Stimulated activated CD4-positive, alpha-beta T cell treated with anti-CD3 and anti-CD28 coated beads, Interleukin-4, amount 100 ng/mL, for 1 hour (primary cell): ENCODE data around the gene AMPH.

Experiments
- DNase-seq: peaks from one replicate; pipeline ENCODE4 v3.0.0-alpha.2; 2020

AMPH gene

DNA sequence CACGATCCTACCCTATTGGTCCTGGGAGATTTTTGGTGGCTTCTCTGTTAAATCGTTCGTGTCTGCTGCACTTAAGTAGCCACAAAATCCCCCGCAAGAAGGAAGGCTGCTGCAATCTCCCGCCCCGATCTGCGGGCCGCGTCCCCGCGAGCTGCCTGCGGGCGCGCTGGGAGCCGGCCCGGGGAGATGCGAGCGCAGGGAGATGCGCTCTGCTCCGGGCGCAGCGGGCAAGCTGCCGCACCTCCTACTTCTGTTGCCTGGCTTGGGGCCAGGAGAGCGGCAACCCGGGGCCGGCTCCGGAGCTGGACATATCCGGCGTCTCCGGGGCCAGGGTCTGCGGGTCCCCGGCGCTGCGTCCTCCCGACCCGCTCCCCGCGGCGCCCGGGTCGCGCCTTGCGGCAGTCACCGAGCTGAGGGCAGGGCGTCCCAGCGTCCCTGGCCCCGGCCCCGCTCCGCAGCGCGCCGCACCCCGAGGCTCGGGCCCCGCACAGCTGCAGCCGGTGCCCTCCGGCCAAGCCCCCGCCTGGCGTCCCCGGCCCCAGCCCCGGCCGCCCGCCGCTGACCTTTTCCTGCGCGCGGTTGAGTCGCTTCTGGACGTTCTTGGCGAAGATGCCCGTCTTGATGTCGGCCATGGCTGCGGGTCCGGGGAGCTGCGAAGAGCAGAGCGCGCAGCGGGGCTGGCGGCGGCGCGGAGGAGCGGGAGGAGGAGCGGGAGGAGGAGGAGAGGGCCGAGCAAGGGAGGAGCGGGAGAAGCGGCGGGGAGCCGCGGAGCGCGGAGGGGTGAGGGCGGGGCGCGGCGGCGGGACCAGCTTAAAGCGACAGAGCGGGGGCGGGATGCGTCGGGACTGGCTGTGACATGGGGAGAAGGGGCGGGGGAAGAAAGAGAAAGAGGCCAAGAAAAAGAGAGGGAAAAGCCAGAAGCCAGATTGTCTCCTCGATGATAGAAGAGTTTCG lies at the start of gene AMPH:
Gene AMPH (minus strand): TSS at position 654 of the 954 bp plus-strand sequence. CDS start 22 bp downstream, at position 632.
- DNase-seq, result peak; percentile 22

DNA sequence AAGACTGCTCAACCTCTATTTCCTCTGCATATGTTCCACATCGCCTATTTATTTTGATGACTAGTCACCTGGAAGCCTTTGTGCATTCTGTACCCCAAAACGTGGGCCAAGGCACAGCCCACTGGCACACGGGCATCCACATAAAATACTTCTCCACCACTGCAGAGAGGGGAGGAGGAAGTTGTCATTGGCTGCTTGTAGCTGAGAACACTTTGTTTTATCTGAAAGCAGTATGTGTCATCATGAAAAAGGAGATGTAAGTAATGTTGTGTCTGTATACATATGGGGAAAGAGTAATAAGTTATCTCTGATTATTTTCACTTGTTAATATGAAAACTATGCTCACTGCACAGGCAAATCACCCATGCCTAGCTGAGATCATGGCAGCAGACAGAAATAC lies 48.2 kb upstream of the AMPH start:
- no peak for DNase-seq

DNA sequence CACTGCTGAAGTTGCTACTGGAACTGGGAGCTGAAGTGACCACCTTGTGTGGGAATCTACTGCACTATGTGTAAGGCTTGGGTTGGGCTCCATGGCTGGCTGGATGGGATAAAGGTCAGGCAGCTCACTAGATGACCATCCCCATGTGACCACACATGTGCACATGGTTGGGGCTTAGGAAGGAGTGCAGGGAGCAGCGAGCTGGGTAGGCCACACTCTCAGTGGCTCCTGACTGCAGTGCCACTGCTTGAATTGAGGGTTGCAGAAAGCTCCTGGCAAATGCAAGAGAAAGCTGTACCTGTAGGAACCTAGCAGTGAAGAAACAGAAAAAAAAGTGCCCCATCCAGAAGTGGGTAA lies 47.5 kb upstream of the AMPH start:
- no peak for DNase-seq

DNA sequence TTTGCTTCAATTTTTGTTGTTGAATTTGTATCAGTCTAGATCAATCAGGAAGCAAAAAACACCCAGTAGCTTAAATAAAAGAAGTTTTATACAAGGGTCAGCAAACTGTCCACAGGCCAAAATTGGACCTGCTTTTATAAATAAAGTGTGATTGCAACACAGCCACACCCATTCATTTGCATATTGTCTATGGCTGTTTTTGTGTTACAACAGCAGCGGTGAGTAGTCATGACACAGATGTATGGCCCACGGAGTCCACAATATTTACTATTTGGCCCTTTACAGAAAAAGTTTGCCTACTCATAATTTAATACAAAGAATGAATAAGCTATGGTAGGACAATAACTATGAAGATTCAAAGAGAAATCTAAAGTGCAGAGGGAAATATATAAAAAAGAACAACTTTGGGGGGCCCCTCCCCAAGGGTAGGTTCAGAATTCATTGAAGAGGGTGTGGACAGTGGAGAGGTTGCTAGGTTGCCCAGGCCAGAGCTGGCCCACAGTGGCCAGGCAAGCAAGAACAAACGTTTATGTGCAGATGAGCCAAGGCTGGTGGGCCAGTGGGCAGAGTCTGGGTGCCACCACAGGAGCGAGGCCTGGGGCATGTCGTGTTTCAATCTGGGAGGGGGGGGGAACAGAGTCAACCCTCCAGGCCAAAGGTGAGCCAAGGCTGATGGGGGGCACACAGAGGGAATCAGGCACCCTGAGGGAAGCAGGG lies 47.0 kb upstream of the AMPH start:
- no peak for DNase-seq

DNA sequence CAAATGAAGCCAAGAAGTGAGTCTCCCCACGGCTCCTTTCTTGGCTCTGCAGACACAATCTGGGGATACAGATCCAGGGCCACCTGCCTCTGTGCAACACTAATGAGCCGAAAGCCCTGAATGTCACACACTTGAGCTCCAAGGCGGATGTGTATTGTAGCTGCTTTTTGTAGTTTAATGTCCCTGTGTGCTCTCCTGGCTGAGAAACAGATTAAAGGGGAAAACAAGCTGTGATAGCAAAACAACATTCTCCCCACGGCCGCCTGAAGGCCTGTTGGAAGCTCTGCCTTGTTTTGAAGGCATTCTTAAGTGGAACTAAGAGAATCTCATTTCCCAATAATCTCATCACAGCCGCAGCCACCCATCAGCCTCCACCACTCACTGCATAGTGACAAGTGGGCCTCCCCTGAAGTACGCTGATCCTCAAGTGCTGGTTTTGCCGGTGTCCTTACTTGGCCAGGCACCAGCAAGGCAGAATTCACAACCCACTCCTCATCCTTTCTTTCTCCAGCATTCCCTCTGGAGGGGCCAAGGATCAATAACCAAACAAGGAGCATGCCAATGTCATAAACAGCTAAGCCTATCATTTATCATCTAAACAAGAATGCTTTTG lies 44.4 kb upstream of the AMPH start:
- DNase-seq, result no peak

DNA sequence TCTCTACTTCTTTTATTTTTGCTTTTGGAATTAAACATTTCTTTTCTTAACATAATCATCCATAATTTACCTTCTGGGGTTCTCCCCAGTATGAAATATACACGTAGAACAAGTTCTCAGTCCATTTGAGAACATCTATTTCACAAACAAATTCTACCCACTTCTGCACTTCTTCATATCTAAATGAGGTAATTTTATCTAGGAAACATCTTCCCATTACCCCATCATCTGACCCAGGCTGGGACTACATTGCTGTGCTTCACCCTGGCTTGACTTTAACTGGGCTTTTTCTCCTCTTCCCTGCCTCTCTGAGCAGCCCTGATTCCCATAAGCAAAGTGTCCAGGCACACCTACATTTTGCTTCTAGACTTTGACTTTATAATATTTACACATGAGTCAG lies 43.3 kb upstream of the AMPH start:
- DNase-seq, result no peak

DNA sequence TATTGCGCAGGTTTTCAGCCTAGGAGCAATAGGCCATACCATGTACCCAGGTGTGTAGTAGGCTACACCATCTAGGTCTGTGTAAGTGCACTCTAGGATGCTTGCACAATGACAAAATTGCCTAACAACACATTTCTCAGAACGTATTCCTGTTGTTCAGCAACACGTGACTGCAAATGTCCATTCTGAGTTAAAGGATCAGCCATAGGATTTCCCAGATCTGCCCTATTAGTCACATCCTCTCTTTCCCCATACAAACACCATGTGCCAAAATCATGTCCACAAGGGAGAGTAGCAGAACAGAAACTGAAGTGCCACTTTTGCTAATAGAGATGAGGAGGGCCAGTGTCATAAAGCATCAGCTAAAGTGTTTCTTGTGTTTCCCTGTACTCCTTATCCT lies 42.6 kb upstream of the AMPH start:
- DNase-seq, result no peak

DNA sequence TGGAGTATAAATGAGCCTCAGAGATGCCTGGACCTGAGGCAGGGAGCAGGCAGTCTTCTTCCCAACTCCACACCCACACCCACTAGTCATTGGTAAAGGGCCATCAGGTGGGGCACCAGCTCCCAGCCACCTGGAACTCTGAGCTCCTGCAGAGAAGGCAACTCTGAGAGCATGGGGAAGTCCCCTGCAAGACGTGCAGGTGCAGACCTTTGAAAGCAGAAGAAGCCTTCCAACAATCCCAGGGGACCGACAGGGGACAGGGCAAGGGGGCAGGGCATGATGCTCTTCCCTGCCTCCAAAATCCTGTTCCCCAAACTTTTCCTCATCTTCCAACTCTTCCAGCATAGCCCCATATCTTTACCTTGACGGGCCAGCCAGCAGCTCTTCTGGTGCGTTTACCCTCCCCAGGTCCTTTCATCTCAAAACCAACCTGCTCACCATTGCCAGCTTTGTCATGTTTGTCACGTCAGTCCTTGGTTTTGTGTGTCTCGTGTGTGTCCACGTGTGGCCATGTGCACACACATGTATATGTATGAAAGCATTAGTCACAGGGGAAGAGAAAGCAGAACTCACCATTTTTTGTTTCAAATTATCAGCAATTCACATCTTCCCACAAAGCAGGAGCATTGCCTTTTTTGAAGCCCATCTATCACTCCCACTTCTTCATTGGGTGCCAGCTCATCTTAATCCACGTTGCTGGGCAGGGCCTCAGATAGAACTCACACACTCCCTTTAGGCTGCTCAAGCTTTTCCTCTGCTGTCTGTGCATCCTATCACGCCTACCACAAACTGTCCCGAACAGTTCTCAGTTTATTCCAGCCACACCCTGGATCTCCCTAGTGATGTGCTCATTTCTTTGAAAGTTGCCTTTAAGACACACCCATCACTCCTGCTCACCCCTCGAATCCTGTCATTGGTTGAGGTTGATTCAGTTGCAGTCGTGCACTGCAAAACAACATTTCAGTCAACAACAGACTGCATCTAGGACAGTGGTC lies 41.0 kb upstream of the AMPH start:
- no peak for DNase-seq

DNA sequence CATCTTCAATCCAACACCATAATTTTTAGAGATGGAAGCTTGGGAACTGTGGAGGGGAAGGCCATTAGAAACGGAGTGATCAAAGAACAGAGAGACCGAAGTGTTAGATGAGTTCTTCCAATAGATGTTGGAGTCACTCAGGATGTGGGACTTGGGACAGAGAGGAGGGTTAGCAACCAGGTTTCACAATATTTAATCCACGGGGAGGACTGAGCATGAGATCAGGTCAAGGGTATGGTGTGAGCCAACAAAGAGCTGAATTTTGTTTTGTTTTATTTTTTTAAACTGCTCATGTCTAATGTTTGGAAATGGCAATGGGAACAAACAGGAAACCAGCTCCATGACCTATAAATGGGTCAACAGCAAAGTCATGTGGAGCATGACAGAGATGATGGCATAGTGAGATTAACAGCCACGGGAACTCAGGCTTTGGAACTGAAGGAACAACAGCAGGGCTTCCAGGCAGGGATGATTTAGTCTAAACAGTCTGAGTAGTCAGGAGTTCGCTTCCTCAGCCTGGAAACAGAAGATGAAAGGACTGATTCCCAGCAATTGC lies 38.9 kb upstream of the AMPH start:
- DNase-seq, result no peak

DNA sequence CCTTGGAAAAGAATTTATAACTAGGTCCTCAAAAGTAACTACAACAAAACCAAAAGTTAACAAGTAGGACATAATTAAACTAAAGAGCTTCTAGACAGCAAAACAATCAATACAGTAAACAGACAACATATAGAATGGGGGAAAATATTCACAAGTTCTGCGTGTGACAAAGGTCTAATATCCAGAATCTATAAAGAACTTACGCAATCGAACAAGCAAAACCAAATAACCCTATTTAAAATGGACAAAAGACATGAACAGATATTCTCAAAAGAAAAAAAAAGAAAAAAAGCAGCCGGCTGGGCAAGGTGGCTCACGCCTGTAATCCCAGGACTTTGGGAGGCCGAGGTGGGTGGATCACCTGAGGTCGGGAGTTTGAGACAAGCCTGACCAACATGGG lies 33.8 kb upstream of the AMPH start:
- DNase-seq, result no peak

DNA sequence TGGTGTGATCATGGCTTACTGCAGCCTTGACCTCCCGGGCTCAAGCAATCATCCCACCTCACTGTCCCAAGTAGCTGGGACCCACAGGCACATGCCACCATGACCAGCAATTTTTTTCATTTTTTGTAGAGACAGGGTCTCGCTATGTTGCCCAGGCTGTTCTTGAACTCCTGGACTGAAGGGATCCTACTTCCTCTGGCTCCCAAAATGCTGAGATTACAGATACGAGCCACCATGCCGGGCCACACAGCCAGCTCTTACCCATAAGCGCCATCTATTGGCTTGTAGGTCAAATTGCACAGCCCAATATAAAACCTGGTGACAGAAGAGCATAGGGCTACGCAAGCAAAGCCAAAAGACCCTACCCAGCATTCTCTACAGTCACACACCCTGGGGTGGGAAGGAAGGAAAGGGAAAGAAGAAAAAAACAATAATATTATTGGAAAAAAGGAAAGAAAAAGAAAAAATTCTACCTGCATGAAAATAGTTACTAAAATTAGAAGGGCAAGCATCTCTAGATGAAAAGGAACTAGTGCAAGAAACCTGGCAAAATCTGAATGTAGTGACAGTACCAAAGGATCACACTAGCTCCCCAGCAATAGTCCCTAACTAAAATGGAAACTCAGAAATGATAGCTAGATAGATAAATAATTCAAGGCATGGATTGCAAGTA lies 29.4 kb upstream of the AMPH start:
- peak; percentile 15 for DNase-seq

DNA sequence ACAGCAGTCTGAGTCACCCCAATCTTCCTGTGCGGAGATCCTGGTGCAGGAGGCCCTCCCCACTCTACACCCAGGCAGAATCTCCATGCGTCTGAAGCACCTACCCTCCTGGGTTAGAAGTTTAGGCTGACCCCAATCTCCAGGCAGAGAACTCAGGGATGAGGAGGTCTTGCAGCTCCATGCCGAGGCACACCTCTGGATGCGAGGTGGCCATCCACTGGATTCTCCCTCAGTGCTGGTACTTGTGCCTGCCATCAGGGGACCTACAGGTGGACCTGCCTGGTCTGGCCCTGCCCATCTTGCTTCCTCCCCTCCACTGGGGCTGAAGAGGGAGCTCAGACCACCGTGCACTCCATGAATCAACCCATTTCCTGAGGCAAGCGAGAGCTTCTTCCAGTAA lies 28.8 kb upstream of the AMPH start:
- no peak for DNase-seq

DNA sequence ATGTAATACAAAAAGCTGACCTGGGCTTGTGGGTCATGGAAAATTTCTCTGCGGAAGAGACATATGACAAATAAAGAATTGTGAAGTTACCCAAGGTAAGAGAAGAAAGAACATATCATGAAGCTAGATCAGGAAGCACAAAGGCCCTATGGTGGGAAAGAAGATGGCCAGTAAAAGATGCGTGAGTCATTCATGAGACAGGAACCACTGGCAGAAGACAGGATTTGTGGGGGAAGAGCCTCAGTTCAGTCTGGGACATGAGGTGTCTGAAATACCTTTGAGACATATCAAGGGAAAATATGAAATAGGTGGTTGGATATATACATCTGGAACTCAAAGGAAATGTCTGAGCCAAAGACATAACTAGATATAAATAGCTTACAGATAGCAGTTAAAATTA lies 27.7 kb upstream of the AMPH start:
- DNase-seq, result no peak

DNA sequence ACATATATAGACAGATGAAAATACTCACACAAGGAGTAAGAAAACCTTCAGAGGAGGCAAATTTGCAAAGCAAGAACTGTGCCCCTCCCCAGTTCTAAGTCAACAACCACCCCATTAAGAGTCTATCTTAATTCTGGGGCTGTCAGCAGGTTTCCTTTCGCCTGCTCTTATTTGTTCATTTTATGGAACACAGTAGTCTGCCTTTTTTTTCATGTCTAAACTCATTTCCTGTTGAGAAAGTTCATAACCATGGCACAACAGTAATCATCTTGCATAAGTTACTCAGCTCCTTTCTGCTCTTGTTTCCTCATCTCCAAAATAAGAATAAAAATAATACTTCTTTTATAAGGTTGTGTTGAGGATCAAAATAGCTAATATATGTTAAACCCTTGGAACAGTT lies 25.8 kb upstream of the AMPH start:
- DNase-seq, result no peak

DNA sequence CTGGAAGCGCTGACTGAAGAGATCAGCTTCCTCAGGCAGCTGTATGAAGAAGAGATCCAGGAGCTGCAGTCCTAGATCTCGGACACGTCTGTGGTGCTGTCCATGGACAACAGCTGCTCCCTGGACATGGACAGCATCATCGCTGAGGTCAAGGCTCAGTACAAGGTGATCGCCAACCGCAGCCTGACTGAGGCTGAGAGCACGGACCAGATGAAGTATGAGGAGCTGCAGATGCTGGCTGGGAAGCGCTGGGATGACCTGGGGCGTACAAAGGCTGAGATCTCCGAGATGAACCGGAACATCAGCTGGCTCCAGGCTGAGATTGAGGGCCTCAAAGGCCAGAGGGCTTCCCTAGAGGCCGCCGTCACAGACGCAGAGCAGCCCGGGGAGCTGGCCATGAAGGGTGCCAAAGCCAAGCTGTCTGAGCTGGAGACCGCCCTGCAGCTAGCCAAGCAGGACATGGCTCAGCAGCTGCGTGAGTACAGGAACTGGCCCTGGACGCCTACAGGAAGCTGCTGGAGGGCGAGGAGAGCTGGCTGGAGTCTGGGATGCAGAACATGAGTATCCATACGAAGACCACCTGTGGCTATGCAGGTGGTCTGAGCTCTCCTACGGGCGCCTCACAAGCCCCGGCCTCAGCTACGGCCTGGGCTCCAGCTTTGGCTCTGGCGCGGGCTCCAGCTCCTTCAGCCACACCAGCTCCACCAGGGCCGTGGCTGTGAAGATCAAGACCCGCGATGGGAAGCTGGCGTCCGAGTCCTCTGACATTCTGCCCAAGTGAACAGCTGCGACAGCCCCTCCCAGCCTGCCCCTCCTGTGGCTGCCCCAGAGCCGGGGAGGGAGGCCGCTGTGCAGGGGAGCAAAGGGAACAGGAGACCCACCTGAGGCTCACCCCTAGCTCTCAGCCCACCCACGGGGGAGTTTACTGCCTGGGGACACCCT lies 24.9 kb upstream of the AMPH start:
- no peak for DNase-seq

DNA sequence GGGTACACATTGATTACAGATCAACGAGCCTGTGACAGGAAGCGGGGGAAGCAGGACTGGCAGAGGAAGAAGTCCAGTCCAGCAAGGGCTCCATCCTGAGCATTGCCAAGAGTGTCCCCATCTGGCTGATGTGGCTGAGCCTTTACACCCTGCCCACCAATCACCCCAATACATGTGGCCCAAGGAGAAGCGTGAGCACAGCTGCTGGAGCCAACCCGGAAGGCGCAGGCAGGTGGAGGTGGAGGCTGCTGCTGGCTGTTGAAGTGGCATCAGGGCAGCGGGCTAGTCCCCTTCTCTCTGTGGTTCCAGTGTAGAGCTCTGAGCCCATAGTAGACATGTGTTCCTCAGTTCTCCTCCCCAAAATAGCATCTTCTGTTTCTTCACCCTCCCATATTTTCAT lies 6.8 kb upstream of the AMPH start:
- no peak for DNase-seq

DNA sequence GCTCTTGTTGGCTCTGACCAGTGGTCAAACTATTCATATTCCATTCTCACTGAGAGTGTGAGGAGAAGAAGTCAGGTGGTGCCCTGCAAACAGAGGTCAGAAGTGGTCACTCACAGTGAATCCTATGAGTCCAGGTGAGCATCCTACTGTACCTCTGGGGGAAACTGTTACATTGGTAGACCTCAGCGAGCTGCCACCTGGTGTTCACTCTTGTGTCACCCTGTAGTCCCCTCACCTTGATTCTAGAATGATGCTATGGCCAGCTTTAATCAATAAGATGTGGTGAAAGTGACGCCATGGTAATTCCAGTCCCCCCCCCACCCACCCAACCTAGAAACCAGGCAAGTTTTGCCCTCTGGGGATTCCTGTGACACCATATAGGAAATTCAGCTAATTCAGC lies 1.2 kb upstream of the AMPH start:
- no peak for DNase-seq

DNA sequence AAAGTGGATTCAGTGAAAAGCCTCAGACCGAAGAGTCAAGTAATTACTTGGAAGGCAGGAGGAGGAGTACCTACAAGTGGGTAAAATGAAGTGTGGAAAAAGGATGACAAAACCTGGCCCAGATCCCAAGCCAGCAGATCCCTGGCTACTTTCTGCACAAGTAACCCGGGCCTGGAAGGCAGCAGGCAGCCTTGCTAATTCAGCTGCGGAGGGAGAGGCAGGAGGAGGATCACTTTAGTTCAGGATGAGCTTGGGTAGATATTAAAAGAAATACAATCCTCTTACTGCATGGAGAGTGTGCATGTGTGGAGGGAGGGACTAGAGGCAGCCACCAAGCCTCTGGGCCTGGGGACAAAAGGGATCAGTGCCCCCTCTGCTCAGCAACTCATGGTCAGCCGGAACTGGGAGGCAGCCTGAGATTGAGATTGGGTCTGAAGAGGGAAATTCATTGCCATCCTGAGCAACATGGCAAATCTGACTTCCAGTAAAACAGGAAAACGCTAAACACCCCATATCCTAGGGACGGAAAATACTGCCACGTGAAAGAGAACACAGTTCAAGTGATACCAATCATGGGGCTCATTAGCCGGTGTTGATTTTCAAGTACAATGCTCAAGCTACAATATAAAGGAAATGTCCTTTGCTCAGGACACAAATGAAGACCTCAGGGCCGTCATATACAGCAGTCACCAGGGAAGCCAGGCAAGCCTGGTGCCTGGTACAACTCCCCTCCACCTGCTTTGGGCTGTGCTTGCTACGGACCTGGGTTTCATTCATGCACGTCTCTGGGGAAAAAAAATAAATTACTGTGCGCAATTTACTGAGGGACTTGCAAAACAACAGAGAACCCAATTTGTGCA lies 1.3 kb downstream of the AMPH start:
- no peak for DNase-seq

DNA sequence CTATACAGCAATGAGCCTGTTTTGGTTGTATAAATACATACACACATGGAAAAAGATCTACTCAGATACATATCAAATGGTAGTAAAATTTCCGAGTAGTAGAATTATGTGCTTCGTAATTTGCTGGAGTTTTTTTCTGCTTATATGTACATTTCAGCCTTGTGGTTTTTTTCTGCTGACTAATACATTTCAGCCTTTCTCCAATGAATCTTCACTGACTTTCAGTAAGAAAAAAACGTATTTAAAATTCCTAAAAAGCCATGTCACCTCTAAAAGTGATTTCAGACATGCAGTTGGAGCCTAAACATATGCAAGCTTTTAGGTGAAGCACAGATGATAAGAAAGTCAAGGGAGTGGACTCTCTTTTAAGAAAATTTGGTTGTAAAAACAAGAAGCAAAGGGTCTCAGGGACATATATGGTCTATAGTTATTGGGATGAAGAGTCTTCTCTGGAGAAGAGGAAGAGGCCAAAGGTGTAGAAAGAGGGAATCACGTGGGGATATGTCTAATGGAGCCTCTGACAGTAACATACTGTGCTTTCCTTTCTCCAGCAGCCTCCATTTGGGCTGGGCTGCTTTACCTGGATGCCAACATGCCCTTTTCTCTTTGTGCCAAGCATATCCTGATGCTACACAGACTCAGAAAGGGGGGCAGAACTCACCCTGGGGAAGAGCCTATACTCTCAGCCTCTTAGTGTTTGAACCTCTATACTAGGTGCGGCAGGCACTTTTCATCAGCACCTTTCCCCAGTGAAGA lies 2.4 kb downstream of the AMPH start:
- DNase-seq, result no peak
